HG03108 (cell line): ENCODE results near the gene TNN.

Experiments
- ATAC-seq: cut with Tn5 transposase; IDR thresholded peaks from one replicate; pipeline ENCODE4 v1.9.1; 2021; ENCODE audit warnings: moderate library complexity; ENCODE audit not compliant: unreplicated experiment

TNN gene

DNA sequence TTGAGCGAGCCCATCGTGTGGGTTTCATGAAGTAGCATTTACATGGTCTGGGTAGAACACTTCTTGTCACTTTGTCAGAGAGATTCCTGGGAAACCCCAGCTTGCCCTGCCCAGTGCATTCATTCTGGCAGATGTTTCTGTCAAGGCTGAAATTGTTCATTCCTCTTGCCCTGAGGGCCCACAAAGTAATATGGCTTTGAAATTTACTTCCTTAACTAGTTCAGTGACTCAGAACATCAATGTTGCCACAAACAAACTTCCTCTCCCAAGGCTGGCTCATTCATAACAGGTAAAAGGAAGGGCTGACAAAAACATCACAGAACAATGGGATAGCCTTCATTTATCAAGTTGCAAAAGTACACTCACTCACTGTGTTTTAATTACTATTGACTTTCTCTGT, 129.9 kb downstream of the TNN start:
- ATAC-seq: no peak
